ENCODE data around the gene PEX16.

DNA sequence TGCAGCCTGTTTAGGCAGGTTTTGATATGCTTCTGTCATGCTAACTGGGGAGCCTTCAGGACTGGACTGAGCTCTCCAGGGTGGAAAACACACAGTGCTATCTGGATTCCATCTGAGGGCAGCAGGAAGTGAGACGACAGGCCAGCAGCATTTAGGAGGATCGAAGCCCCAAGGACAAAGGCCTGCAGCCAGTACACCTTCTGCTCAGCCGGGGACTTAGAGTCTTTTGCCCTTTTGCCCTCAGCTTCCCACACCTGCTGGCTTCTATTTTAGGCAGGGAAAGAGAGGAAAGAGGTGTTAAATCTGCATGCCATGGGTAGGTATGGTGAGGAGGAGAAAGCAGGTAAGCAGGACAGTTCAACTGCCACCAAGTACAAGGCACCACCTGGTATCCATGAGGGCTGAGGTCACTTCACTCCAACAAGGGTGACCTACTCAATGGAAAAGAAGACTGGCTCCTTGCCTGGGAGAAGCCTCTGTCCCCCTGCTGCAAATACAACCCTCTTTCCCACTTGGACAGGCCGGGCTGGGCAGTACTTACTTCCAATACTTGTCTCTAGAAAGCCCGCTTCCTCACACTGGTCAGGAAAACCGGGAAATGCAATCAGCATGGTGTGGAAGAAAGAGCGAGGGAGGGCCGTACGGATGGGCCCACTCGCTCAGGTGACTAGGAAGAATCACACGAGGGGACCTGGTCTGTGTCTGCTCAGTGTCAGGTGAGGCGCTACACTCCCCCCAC is 17.1 kb upstream of the PEX16 start:
- TF ChIP-seq, protein P1, sequence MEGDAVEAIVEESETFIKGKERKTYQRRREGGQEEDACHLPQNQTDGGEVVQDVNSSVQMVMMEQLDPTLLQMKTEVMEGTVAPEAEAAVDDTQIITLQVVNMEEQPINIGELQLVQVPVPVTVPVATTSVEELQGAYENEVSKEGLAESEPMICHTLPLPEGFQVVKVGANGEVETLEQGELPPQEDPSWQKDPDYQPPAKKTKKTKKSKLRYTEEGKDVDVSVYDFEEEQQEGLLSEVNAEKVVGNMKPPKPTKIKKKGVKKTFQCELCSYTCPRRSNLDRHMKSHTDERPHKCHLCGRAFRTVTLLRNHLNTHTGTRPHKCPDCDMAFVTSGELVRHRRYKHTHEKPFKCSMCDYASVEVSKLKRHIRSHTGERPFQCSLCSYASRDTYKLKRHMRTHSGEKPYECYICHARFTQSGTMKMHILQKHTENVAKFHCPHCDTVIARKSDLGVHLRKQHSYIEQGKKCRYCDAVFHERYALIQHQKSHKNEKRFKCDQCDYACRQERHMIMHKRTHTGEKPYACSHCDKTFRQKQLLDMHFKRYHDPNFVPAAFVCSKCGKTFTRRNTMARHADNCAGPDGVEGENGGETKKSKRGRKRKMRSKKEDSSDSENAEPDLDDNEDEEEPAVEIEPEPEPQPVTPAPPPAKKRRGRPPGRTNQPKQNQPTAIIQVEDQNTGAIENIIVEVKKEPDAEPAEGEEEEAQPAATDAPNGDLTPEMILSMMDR (IDR thresholded peaks at IDR 0.05), result no peak
- TF ChIP-seq POLR2AphosphoS5 (IDR thresholded peaks at IDR 0.05) (no peak), POLR2A (IDR thresholded peaks at IDR 0.05) (no peak)
